Measurements from ENCODE around the gene DMTF1. TPM values are rescaled to one million over a fixed set of nuclear protein-coding genes. Genes with fewer than 3 reads are reported as not detected.

DMTF1 gene
- total and polyA plus RNA-seq, 12 donors: 10.8 to 60.8 (median 21.8) TPM

GRCh38 chr7:87218796-87219544 is 66.7 kb downstream of the DMTF1 start:
- intact Hi-C loops (cut with DNase I): loop anchor here in 7 of 10 donors (1.0 to 10.0 kb wide), 5 partner anchors 54 to 164 kb away; partner anchors contain the start of genes DMTF1 (in 2 of the 7) and ELAPOR2 (in 2 of the 7)
- H3K4me3 ChIP-seq: peak overlapping the region; percentile 53 to 93 (median 82)
- peak overlapping the region; percentile 37 to 92 (median 86) for H3K27ac ChIP-seq
- peak; percentile 29 to 73 (median 62) for ATAC-seq
- TF ChIP-seq, protein P1, sequence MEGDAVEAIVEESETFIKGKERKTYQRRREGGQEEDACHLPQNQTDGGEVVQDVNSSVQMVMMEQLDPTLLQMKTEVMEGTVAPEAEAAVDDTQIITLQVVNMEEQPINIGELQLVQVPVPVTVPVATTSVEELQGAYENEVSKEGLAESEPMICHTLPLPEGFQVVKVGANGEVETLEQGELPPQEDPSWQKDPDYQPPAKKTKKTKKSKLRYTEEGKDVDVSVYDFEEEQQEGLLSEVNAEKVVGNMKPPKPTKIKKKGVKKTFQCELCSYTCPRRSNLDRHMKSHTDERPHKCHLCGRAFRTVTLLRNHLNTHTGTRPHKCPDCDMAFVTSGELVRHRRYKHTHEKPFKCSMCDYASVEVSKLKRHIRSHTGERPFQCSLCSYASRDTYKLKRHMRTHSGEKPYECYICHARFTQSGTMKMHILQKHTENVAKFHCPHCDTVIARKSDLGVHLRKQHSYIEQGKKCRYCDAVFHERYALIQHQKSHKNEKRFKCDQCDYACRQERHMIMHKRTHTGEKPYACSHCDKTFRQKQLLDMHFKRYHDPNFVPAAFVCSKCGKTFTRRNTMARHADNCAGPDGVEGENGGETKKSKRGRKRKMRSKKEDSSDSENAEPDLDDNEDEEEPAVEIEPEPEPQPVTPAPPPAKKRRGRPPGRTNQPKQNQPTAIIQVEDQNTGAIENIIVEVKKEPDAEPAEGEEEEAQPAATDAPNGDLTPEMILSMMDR (IDR thresholded peaks at IDR 0.05): peak in 1 of 9 donors; percentile 4
- H3K4me1 ChIP-seq: peaks cover 0 to 55% (median 22%) of the 10 kb centered on the region in 9 donors
- WGBS, 2 donors: 7 to 8% methylated on average over 17 of the region's 17 CpGs
- H3K9me3 ChIP-seq: no peaks in the 10 kb centered on the region
- peaks cover 0 to 29% (median 4%) of the 10 kb centered on the region in 7 donors for H3K27me3 ChIP-seq
- peak; percentile 57 to 59 for DNase-seq
- H3K36me3 ChIP-seq: no peaks in the 10 kb centered on the region

DNA sequence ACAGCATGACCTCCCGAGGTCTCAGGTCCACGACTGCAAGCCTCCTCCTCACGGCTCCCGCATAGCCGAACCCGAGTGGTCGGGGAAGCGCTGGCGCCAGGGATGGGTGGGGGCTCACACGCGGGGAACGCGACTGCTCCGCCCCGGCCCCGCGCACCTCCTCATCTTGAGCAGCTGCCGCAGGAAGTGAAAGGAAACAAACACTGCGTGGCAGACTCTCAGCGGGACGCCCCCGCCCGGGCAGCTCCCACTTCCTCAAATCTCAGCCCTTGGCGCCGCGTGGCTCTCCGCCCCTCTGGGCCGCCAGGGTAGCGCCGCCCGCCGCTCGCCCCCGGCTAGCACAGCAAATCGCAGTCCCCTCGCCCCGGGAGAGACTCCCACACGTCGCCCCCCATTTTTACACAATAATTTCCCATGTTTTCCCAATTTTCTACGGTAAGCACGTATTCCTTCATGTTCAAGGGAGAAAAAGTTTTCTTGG is 67.3 kb downstream of the DMTF1 start, which contains the start of gene TMEM243:
TMEM243 (minus strand) TSS at position 188 of the 481 bp plus-strand sequence. CDS start 229 bp downstream, outside the sequence.
- TF ChIP-seq, protein P1 (IDR thresholded peaks at IDR 0.05): peak in 4 of 9 donors; percentile 22 to 37 (median 33)
- peak; percentile 90 to 94 (median 92) for ATAC-seq

GRCh38 chr7:87220026-87220733 is 67.9 kb downstream of the DMTF1 start:
- TF ChIP-seq, protein P1 (IDR thresholded peaks at IDR 0.05): no peak
- no peaks in the 10 kb centered on the region for H3K9me3 ChIP-seq
- DNase-seq: peak; percentile 60 to 78
- peak; percentile 62 to 89 (median 78) for ATAC-seq
- peaks cover 0 to 43% (median 22%) of the 10 kb centered on the region in 9 donors for H3K4me1 ChIP-seq
- peaks cover 0 to 33% (median 4%) of the 10 kb centered on the region in 7 donors for H3K27me3 ChIP-seq
- peak overlapping the region; percentile 53 to 93 (median 82) for H3K4me3 ChIP-seq
- 0 to 1% methylated on average over 72 to 75 of the region's 75 CpGs for WGBS, 2 donors
- H3K36me3 ChIP-seq: no peaks in the 10 kb centered on the region
- peak overlapping the region; percentile 37 to 92 (median 86) for H3K27ac ChIP-seq
- intact Hi-C loops (cut with DNase I): loop anchor here in 2 of 10 donors (5.0 to 10.0 kb wide), 2 partner anchors 165 to 293 kb away; partner anchors contain the start of gene ELAPOR2 (in 1 of the 2)

More for the DNA sequence above, 67.3 kb downstream of the DMTF1 start, which contains the start of gene TMEM243:
- 0 to 1% methylated on average over 41 of the region's 41 CpGs for WGBS, 2 donors
- Histone ChIP-seq H3K4me1 (peaks cover 0 to 49% (median 22%) of the 10 kb centered on the region in 9 donors), H3K27me3 (peaks cover 0 to 33% (median 4%) of the 10 kb centered on the region in 7 donors), H3K27ac (peak within 1 kb of the TSS; percentile 37 to 92 (median 86)), H3K4me3 (peak within 1 kb of the TSS; percentile 53 to 93 (median 82)), H3K36me3 (no peaks in the 10 kb centered on the region), H3K9me3 (no peaks in the 10 kb centered on the region)
- intact Hi-C loops (cut with DNase I): loop anchor here in 7 of 10 donors (1.0 to 10.0 kb wide), 6 partner anchors 55 to 292 kb away; partner anchors contain the start of genes ELAPOR2 (in 3 of the 7) and DMTF1 (in 2 of the 7)
- DNase-seq: peak; percentile 79 to 80

All from heart right ventricle (tissue), 16 donors.